Measurements from ENCODE around the gene CSGALNACT2. TPM values are rescaled to one million over a fixed set of nuclear protein-coding genes. Genes with fewer than 3 reads are reported as not detected.

CSGALNACT2 gene
- total and polyA plus RNA-seq, 2 of the 13 experiments (the other 11 are each of a cell fraction or from before 2014, with no cell fraction given): 3.3 to 7.1 TPM

DNA sequence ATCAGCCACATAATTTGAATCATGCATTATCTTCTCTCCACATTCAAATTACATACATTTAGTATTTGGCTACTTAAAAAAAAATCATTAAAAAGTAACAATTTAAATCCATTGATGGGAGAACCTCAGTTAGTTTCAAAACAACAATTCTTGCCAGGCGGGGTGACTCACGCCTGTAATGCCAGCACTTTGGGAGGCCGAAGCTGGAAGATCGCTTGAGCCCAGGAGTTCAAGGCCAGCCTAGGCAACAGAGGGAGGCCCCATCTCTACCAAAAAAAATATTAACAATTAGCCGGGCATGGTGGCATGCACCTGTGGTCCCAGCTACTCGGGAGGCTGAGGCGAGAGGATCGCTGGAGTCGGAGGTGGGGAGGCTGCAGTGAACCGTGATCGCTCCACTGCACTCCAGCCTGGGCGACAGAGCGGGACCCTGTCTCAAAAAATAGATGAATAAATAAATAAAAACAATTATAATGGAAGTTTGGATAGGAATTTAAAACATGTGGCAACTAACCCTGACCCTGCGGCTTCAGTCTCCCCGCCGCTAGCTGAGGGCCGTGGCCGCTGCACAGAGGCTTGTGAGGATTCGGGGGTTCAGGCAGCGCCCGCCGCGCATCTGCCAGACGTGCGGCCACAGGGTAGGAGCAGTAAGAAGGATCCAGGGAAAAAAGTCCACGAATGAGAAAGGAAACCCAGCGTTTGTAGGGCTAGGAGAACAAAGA, 1.1 kb upstream of the CSGALNACT2 start (continued):
- TF ChIP-seq, protein P1, sequence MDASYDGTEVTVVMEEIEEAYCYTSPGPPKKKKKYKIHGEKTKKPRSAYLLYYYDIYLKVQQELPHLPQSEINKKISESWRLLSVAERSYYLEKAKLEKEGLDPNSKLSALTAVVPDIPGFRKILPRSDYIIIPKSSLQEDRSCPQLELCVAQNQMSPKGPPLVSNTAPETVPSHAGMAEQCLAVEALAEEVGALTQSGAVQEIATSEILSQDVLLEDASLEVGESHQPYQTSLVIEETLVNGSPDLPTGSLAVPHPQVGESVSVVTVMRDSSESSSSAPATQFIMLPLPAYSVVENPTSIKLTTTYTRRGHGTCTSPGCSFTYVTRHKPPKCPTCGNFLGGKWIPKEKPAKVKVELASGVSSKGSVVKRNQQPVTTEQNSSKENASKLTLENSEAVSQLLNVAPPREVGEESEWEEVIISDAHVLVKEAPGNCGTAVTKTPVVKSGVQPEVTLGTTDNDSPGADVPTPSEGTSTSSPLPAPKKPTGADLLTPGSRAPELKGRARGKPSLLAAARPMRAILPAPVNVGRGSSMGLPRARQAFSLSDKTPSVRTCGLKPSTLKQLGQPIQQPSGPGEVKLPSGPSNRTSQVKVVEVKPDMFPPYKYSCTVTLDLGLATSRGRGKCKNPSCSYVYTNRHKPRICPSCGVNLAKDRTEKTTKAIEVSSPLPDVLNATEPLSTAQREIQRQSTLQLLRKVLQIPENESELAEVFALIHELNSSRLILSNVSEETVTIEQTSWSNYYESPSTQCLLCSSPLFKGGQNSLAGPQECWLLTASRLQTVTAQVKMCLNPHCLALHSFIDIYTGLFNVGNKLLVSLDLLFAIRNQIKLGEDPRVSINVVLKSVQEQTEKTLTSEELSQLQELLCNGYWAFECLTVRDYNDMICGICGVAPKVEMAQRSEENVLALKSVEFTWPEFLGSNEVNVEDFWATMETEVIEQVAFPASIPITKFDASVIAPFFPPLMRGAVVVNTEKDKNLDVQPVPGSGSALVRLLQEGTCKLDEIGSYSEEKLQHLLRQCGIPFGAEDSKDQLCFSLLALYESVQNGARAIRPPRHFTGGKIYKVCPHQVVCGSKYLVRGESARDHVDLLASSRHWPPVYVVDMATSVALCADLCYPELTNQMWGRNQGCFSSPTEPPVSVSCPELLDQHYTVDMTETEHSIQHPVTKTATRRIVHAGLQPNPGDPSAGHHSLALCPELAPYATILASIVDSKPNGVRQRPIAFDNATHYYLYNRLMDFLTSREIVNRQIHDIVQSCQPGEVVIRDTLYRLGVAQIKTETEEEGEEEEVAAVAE (CRISPR knock-in tag; IDR thresholded peaks at IDR 0.05; ENCODE audit: borderline replicate concordance): no peak
- no peak for TF ChIP-seq NRL (CRISPR knock-in tag; IDR thresholded peaks at IDR 0.05; ENCODE audit: borderline replicate concordance)
- TF ChIP-seq ZNF460 (CRISPR knock-in tag; IDR thresholded peaks at IDR 0.05; ENCODE audit: borderline replicate concordance): peak; percentile 56; the same call in 1 of the 2 replicates
- TF ChIP-seq, protein P2, sequence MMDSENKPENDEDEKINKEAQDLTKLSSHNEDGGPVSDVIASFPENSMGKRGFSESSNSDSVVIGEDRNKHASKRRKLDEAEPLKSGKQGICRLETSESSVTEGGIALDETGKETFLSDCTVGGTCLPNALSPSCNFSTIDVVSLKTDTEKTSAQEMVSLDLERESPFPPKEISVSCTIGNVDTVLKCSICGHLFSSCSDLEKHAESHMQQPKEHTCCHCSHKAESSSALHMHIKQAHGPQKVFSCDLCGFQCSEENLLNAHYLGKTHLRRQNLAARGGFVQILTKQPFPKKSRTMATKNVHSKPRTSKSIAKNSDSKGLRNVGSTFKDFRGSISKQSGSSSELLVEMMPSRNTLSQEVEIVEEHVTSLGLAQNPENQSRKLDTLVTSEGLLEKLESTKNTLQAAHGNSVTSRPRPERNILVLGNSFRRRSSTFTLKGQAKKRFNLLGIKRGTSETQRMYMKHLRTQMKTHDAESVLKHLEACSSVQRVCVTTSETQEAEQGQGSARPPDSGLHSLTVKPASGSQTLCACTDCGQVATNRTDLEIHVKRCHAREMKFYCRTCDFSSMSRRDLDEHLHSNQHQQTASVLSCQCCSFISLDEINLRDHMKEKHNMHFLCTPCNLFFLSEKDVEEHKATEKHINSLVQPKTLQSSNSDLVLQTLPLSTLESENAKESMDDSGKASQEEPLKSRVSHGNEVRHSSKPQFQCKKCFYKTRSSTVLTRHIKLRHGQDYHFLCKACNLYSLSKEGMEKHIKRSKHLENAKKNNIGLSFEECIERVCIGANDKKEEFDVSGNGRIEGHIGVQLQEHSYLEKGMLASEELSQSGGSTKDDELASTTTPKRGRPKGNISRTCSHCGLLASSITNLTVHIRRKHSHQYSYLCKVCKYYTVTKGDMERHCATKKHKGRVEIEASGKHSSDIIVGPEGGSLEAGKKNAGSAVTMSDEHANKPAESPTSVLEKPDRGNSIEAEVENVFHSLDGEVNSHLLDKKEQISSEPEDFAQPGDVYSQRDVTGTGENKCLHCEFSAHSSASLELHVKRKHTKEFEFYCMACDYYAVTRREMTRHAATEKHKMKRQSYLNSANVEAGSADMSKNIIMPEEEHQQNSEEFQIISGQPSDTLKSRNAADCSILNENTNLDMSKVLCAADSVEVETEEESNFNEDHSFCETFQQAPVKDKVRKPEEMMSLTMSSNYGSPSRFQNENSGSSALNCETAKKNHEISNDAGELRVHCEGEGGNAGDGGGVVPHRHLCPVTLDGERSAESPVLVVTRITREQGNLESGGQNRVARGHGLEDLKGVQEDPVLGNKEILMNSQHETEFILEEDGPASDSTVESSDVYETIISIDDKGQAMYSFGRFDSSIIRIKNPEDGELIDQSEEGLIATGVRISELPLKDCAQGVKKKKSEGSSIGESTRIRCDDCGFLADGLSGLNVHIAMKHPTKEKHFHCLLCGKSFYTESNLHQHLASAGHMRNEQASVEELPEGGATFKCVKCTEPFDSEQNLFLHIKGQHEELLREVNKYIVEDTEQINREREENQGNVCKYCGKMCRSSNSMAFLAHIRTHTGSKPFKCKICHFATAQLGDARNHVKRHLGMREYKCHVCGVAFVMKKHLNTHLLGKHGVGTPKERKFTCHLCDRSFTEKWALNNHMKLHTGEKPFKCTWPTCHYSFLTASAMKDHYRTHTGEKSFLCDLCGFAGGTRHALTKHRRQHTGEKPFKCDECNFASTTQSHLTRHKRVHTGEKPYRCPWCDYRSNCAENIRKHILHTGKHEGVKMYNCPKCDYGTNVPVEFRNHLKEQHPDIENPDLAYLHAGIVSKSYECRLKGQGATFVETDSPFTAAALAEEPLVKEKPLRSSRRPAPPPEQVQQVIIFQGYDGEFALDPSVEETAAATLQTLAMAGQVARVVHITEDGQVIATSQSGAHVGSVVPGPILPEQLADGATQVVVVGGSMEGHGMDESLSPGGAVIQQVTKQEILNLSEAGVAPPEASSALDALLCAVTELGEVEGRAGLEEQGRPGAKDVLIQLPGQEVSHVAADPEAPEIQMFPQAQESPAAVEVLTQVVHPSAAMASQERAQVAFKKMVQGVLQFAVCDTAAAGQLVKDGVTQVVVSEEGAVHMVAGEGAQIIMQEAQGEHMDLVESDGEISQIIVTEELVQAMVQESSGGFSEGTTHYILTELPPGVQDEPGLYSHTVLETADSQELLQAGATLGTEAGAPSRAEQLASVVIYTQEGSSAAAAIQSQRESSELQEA (CRISPR knock-in tag; IDR thresholded peaks at IDR 0.05; ENCODE audit: not compliant biosample characterization): no peak
- TF ChIP-seq, protein P3, sequence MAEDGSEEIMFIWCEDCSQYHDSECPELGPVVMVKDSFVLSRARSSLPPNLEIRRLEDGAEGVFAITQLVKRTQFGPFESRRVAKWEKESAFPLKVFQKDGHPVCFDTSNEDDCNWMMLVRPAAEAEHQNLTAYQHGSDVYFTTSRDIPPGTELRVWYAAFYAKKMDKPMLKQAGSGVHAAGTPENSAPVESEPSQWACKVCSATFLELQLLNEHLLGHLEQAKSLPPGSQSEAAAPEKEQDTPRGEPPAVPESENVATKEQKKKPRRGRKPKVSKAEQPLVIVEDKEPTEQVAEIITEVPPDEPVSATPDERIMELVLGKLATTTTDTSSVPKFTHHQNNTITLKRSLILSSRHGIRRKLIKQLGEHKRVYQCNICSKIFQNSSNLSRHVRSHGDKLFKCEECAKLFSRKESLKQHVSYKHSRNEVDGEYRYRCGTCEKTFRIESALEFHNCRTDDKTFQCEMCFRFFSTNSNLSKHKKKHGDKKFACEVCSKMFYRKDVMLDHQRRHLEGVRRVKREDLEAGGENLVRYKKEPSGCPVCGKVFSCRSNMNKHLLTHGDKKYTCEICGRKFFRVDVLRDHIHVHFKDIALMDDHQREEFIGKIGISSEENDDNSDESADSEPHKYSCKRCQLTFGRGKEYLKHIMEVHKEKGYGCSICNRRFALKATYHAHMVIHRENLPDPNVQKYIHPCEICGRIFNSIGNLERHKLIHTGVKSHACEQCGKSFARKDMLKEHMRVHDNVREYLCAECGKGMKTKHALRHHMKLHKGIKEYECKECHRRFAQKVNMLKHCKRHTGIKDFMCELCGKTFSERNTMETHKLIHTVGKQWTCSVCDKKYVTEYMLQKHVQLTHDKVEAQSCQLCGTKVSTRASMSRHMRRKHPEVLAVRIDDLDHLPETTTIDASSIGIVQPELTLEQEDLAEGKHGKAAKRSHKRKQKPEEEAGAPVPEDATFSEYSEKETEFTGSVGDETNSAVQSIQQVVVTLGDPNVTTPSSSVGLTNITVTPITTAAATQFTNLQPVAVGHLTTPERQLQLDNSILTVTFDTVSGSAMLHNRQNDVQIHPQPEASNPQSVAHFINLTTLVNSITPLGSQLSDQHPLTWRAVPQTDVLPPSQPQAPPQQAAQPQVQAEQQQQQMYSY (CRISPR knock-in tag; IDR thresholded peaks at IDR 0.05): no peak
- TF ChIP-seq ZNF224 (CRISPR knock-in tag; IDR thresholded peaks at IDR 0.05): no peak
- no peak for TF ChIP-seq ZMYM4 (CRISPR knock-in tag; IDR thresholded peaks at IDR 0.05)
- 0 out of 2 replicates have a peak, but pooled peaks have one; percentile 8 for TF ChIP-seq ZNF124 (CRISPR knock-in tag; IDR thresholded peaks at IDR 0.05)
- no peak for TF ChIP-seq IKZF4 (CRISPR knock-in tag; IDR thresholded peaks at IDR 0.05; ENCODE audit: borderline replicate concordance, low read depth, not compliant biosample characterization)
- no peak for TF ChIP-seq ATM (IDR thresholded peaks at IDR 0.05; ENCODE audit: borderline replicate concordance)
- no peak for TF ChIP-seq ARHGAP35 (CRISPR knock-in tag; IDR thresholded peaks at IDR 0.05; ENCODE audit: borderline replicate concordance)
- TF ChIP-seq SATB2 (CRISPR knock-in tag; IDR thresholded peaks at IDR 0.05): no peak

Data from HepG2 (cell line).